ENCODE results near the gene AQP12B.
"Not testable (repeated sequence)": the region's sequence is repeated elsewhere in the genome, so short reads cannot be mapped to it uniquely, and the experiment has no call there.

The AQP12B gene

GRCh38 chr2:240701091-240701735, 18.5 kb upstream of the AQP12B start:
- DNase-seq, result no peak

GRCh38 chr2:240700616-240701015, 17.9 kb upstream of the AQP12B start:
- DNase-seq, result not testable (repeated sequence)

DNA sequence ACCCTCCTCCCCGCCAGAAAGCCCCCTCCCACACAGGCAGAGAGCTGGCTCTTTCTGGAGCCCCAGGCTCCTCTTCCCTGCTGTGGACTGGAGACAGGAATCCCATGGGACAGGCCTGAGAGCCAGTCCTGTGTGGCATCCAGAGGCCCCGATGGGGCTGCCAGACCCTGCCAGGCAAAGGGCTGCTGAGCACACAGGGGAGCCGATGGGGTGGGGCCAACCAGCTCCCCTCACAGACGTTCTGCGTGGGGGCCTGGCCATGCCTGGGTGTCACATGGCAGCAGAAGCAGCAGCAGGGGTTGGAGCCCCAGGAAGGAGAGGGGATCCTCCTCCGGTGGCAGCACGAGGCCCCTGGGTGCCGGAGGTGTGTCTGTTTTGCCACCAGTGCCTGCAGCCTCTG, 17.1 kb upstream of the AQP12B start:
- not testable (repeated sequence) for DNase-seq

DNA sequence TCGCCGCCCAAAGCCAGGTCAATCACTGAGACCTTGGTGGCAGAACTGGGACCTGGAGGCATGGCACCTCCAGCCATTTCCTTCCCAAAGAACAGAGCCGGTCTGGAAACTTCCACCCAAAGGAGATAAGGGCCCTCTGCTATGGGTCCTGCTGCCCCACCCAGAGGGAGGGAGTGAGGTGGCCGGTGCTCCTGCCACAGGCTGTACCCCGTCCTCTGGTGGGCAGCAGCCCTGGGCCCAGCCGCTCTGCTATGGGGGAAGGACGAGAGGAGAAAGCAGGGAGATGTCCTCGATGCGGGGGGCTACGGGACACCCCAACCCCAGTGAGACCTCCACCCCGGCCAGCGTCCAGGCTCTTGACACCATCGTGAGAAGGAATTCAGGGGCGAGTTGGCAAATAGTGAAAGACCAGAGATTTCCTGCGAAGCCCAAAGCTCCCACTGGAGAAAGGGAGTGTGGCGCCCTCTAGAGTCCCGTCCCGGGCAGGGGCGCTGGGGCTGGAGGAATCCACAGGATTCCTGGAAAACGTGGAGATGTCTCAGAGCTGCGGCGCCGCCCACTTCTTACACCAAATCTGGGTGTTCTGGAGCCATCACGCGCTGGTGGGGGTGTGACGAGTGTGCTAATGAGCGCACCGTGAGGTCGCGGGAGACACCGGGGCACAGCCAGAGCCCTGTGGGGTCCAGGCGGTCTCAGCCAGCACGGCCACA, 16.3 kb upstream of the AQP12B start:
- DNase-seq, result not testable (repeated sequence)

DNA sequence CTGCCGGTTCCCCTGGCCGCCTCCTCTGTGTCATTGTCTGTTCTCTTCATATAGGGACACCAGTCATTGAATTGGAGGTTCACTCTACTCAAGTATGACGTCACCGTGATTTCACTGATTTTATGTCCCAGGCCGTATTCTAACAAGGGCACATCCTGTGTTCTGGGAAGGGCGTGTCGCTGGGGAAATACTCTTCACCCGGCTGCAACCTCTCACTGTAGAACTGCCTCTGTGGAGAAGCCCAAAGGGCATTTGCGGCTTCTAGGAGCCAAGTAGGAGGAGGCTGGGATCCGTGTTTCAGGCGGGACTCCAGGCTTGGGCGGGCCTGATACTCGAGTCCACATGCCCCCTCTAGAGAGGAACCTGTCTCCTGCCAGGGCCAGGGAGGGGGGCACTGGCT, 13.8 kb upstream of the AQP12B start:
- DNase-seq, result not testable (repeated sequence)

DNA sequence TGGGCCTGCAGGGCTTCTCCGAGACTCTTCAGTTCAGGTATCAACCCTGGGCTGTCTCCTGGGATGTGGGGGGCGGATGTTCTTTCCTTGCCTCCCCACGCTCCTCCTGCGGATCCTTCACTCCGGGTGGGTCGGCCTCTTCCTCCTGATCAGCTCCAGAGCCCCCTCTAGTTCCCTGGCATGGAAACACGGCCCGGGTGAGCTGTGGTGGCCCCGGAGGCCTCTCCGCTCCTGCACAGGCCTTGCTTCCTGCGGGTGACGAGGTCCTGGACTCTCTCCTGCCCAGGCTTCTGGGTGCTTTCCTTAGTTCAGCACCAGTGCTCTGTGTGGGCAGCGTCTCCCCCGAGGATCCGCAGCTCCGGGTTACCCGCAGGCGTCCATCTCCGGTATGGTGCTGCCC, 12.9 kb upstream of the AQP12B start:
- DNase-seq, result not testable (repeated sequence)

GRCh38 chr2:240694304-240694703, 11.6 kb upstream of the AQP12B start:
- not testable (repeated sequence) for DNase-seq

DNA sequence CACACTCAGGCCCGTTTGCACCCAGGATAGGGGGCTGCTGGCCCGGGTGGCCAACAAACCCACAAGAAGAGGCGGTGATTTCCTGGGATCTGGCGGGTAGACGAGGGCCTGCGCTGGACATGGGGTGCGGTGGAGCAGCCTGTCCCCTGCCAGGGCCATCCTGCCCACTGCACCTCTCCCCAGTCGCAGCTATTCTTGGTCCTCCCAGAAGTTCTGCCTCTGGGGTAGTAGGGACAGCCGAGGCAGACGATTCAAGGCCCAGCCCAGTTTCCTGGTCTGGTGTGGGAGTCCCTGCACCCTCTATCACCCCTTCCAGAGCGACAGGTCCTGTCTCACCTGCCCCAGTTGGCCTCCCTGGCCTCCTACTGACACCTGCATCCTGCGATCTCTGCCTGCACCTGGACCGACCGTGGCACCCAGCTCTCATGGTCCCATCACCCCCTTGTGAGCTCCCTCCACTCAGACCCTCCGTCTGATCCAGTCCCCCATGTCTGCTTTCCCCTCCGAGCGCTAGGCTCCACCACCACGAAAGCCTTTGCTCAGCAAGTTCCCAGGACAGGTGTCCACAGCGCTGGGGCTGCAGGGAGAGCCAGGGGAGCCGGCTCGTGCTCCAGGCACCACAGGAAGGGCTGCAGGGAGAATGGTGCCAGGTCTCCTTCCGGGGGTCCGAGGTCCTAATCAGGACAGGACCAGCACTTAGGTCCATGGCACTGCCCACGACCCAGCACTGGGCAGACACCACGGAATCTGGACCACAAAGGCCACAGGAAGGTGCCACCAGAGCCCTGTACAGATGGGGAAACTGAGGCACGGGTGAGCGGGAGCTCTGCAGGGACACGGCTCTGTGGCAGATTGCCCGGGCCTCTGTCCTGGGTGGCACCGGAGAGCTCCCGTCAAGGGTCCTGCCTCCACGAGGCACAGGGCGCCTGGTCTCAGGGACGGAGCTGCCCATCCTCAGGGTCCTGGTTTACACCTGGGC, 10.2 kb upstream of the AQP12B start:
- not testable (repeated sequence) for DNase-seq

DNA sequence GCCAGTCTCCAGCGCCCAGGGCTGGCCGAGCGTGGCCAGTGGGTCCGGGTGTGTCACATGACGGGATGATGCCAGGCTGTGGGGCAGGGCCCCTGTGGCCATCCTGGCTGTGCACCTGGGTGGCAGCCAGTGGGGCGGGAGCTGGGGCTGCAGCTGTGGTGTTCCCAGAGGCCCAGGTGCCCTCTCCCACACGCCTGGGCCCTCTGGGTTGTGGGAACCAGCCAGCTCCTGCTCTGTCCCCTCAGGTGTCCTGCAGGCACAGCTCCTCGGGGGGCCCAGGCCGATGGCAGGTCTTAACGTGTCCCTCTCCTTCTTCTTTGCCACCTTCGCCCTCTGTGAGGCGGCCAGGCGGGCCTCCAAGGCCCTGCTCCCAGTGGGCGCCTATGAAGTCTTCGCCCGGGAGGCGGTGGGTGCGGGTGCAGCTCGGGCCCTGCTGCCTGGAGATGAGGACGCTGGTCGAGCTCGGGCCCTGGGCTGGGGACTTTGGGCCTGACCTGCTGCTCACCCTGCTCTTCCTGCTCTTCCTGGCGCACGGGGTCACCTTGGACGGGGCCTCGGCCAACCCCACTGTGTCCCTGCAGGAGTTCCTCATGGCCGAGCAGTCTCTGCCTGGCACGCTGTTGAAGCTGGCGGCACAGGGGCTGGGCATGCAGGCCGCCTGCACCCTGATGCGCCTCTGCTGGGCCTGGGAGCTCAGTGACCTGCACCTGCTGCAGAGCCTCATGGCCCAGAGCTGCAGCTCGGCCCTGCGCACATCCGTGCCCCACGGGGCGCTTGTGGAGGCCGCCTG, 9.1 kb upstream of the AQP12B start, which contains the start of gene AQP12A:
Gene AQP12A, plus strand, starts transcription at position 236 of the 790 bp plus-strand sequence. Its CDS starts 48 bp downstream, at position 284.
- not testable (repeated sequence) for DNase-seq

GRCh38 chr2:240691075-240691427, 8.4 kb upstream of the AQP12B start:
- DNase-seq, result not testable (repeated sequence)

DNA sequence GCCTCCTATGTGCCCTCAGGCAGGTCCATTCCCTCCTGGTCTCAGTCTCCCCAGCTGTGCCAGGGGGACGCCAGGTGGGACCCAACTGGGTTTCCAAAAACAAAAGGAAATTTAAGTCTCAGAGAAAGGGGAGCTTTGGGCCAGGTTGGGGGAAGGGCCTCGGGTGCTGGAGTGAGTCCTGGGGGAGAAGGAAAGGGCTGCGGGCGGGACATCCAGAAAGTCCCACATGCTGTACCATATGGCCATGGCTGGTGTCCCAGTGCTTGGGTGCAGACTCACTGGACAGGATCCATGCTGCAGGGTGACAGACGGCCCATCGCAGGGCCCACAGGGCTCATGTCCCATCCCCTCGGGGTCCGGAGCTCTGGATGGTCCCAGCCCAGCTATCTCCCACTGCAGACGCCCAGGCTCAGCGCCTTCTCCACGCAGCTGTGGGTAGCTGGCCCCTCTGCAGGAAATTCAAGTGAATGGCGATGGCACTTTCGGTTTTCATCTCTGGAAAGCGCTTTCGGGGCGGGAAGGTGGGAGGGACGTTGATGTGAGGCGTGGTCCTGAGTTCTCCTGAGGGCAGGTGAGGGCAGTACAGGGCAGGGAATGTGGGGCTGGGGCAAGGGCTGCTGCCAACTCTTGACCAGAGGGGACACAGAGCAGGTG, 7.9 kb upstream of the AQP12B start:
- not testable (repeated sequence) for DNase-seq

- DNase-seq, result no peak
Measured at GRCh38 chr2:240689975-240690374, 7.3 kb upstream of the AQP12B start.

DNA sequence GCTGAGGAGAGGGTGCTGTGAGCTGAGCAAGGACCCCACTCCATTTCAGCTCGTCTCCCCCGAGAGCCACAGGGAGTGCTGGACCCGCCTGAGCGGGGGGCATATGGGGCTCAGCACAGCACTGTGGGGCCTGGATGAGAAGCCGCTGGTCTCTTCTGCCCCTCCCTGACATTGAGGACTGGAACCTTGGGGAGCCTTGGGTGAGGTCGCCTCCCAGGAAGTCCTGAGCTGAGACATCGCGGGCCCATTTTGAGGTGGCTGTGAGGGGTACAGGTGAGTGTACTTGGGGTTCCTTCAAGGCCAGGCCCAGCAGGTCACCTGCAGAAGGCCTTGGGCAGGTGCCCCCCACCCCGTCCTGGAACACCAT, 5.9 kb upstream of the AQP12B start:
- DNase-seq, result no peak

DNA sequence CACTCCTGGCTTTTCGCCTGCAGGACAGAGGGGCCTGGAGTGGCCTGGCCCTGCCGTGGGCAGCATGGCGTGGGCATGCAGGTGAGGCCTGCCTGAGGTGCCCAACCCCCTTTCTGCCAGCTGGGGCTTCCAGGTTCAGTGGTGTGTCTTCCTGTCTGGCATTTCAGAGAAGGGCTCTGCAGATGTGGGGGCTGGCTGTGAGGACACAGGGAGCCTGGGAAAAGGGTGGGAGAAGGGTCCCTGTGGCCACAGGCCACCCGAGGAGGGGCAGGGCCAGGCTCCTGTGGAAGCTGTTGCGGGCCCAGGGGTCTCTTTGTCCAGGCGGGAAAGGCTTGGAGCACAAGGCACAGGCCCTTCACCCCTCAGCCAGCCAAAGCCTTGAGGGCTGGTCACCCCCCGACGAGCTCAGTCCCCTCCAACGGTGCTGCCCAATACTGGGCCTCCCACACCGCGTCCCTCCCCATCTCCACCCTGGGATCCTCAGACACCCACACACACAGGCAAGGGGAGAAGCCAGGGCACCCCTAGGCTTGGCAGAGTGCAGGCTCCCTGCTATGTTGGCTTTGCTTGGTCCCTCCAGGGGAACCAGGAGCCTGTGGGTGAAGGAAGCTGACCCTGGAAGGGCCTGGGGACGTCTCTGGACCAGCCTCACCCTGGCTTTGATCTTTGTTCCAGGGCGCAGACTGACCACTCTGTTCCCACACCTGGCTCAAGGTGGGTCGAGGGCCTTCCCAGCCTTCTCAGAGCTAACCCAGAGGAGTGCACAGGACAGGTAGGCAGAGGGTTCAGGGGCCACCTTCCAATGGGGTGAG, 5.3 kb upstream of the AQP12B start:
- no peak for DNase-seq

- no peak for DNase-seq
Measured at GRCh38 chr2:240687045-240687740, 4.5 kb upstream of the AQP12B start.

- no peak for DNase-seq
Measured at GRCh38 chr2:240686460-240686859, 3.8 kb upstream of the AQP12B start.

GRCh38 chr2:240685771-240686371, 3.2 kb upstream of the AQP12B start:
- no peak for DNase-seq

- DNase-seq, result not testable (repeated sequence)
Measured at GRCh38 chr2:240683980-240684728, 1.5 kb upstream of the AQP12B start.

DNA sequence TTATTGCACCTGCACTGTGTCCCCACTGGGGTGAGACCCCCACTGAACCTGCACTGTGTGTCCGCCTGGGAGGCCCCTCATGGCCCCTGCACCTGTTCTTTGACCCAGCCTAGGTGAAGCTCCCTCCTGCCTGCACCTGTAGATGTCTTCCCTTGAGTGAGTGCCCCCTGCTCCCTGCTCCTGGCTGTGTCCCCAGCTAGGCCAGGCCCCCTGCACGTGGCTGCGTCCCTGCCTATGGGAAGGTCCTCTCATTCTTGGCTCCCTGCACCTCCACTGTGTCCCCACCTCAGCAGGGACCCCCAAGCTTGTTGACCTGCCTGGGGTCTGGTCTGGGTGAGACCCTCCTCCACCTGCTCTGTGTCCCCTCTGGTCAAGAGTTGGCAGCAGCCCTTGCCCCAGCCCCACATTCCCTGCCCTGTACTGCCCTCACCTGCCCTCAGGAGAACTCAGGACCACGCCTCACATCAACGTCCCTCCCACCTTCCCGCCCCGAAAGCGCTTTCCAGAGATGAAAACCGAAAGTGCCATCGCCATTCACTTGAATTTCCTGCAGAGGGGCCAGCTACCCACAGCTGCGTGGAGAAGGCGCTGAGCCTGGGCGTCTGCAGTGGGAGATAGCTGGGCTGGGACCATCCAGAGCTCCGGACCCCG, 769 bp upstream of the AQP12B start:
- not testable (repeated sequence) for DNase-seq
